HG03066 (cell line): ENCODE measurements around the gene OVOL1.
"Not testable (repeated sequence)": the region's sequence is repeated elsewhere in the genome, so short reads cannot be mapped to it uniquely, and the experiment has no call there.

Experiments
- ATAC-seq: cut with Tn5 transposase; IDR thresholded peaks from one replicate; pipeline ENCODE4 v1.9.1; 2021; ENCODE audit warnings: low read depth; ENCODE audit not compliant: unreplicated experiment

Gene OVOL1

GRCh38 chr11:65814131-65814985, 27.5 kb downstream of the OVOL1 start:
- no peak for ATAC-seq

- ATAC-seq = no peak
Measured at GRCh38 chr11:65814986-65815565, 28.2 kb downstream of the OVOL1 start.

- ATAC-seq = no peak
Measured at GRCh38 chr11:65816696-65817095, 29.8 kb downstream of the OVOL1 start.

- no peak for ATAC-seq
Measured at GRCh38 chr11:65817312-65817834, 30.5 kb downstream of the OVOL1 start.

- ATAC-seq = peak; percentile 78
Measured at GRCh38 chr11:65817835-65818680, 31.2 kb downstream of the OVOL1 start.

GRCh38 chr11:65821107-65821506, 34.2 kb downstream of the OVOL1 start:
- ATAC-seq = no peak

- no peak for ATAC-seq
Measured at GRCh38 chr11:65822776-65823528, 36.1 kb downstream of the OVOL1 start.

GRCh38 chr11:65826984-65827735, 40.3 kb downstream of the OVOL1 start:
- ATAC-seq = no peak

- ATAC-seq = no peak
Measured at GRCh38 chr11:65829459-65829858, 42.6 kb downstream of the OVOL1 start.

- not testable (repeated sequence) for ATAC-seq
Measured at GRCh38 chr11:65832231-65832630, 45.4 kb downstream of the OVOL1 start.

GRCh38 chr11:65833297-65834030, 46.6 kb downstream of the OVOL1 start, which contains the start of gene SNX32:
TSS of gene SNX32 (plus strand) at chr11:65833963. CDS start at chr11:65834066, 103 bp downstream.
- peak; percentile 90 for ATAC-seq

GRCh38 chr11:65834202-65834601, 47.3 kb downstream of the OVOL1 start:
- no peak for ATAC-seq

- no peak for ATAC-seq
Measured at GRCh38 chr11:65842144-65842543, 55.3 kb downstream of the OVOL1 start.

- no peak for ATAC-seq
Measured at GRCh38 chr11:65843811-65844210, 56.9 kb downstream of the OVOL1 start.

GRCh38 chr11:65844231-65844872, 57.5 kb downstream of the OVOL1 start:
- no peak for ATAC-seq
